Measurements from ENCODE around the gene LCORL. TPM values are rescaled to one million over a fixed set of nuclear protein-coding genes. Genes with fewer than 3 reads are reported as not detected.
A peak's percentile ranks its signal among the peaks of the same experiment; 100 is the strongest.

LCORL gene
- total and polyA plus RNA-seq, 2 experiments from 2014 or later, result 21.0 to 28.7 TPM

DNA sequence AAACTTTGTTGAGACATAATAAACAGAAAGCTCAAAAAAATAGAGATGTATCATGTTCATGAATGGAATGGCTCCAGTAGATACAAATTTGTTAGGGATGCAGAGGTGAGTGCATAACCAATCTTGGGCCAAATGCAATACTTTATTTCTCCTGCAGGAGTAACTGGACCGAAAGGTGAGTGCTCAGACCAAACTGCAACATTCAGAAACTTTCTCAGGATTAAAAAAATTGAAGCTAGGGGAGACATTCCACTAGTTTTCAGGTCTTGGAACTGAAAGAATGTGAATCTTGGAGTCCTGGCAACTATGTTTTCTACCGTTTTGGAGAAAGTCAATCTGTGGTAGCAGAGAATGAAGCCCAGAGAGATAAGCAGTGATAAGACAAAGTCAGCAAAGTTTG, 21.2 kb upstream of the LCORL start:
- Histone ChIP-seq H2AFZ (no peak overlapping the region), H3F3A (replicated peaks; ENCODE audit: low read depth) (no peaks in the 10 kb centered on the region), H3K4me1 (ENCODE audit: insufficient read depth) (no peaks in the 10 kb centered on the region), H3K36me3 (ENCODE audit: insufficient read depth) (no peaks in the 10 kb centered on the region), H3K4me3 (no peak overlapping the region), H3K4me2 (no peak overlapping the region), H3K27me3 (ENCODE audit: insufficient read depth) (no peaks in the 10 kb centered on the region), H3K9me2 (ENCODE audit: insufficient read depth) (no peaks in the 10 kb centered on the region), H4K20me1 (replicated peaks; ENCODE audit: insufficient read depth) (no peaks in the 10 kb centered on the region), H3K27ac (ENCODE audit: low read depth) (no peak overlapping the region), H3K79me2 (replicated peaks; ENCODE audit: insufficient read depth) (no peaks in the 10 kb centered on the region)
- Mint-ChIP-seq H3K9me3 (no peaks in the 10 kb centered on the region), H3K4me3 (no peak overlapping the region), H3K27ac (no peak overlapping the region), H3K4me1 (no peaks in the 10 kb centered on the region), H3K36me3 (ENCODE audit: low read depth) (no peaks in the 10 kb centered on the region), H3K27me3 (ENCODE audit: insufficient read depth, low read depth, poor library complexity) (no peaks in the 10 kb centered on the region)
- TF ChIP-seq EZH2phosphoT487 (IDR thresholded peaks at IDR 0.05; ENCODE audit: unreplicated experiment), result no peak
- no peak for TF ChIP-seq EZH2 (IDR thresholded peaks at IDR 0.05; ENCODE audit: low read depth, unreplicated experiment)
- TF ChIP-seq, protein P1, sequence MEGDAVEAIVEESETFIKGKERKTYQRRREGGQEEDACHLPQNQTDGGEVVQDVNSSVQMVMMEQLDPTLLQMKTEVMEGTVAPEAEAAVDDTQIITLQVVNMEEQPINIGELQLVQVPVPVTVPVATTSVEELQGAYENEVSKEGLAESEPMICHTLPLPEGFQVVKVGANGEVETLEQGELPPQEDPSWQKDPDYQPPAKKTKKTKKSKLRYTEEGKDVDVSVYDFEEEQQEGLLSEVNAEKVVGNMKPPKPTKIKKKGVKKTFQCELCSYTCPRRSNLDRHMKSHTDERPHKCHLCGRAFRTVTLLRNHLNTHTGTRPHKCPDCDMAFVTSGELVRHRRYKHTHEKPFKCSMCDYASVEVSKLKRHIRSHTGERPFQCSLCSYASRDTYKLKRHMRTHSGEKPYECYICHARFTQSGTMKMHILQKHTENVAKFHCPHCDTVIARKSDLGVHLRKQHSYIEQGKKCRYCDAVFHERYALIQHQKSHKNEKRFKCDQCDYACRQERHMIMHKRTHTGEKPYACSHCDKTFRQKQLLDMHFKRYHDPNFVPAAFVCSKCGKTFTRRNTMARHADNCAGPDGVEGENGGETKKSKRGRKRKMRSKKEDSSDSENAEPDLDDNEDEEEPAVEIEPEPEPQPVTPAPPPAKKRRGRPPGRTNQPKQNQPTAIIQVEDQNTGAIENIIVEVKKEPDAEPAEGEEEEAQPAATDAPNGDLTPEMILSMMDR (conservative IDR thresholded peaks at IDR 0.05; ENCODE audit: low read depth in 2 of 2), result peak in 1 of 2 experiments; percentile 51; a peak in 3 of 4 replicates
- no peak for TF ChIP-seq JUNB (IDR thresholded peaks at IDR 0.05; ENCODE audit: unreplicated experiment)
- TF ChIP-seq, protein P2, sequence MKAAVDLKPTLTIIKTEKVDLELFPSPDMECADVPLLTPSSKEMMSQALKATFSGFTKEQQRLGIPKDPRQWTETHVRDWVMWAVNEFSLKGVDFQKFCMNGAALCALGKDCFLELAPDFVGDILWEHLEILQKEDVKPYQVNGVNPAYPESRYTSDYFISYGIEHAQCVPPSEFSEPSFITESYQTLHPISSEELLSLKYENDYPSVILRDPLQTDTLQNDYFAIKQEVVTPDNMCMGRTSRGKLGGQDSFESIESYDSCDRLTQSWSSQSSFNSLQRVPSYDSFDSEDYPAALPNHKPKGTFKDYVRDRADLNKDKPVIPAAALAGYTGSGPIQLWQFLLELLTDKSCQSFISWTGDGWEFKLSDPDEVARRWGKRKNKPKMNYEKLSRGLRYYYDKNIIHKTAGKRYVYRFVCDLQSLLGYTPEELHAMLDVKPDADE (IDR thresholded peaks at IDR 0.05), result no peak
- TF ChIP-seq, protein P3, sequence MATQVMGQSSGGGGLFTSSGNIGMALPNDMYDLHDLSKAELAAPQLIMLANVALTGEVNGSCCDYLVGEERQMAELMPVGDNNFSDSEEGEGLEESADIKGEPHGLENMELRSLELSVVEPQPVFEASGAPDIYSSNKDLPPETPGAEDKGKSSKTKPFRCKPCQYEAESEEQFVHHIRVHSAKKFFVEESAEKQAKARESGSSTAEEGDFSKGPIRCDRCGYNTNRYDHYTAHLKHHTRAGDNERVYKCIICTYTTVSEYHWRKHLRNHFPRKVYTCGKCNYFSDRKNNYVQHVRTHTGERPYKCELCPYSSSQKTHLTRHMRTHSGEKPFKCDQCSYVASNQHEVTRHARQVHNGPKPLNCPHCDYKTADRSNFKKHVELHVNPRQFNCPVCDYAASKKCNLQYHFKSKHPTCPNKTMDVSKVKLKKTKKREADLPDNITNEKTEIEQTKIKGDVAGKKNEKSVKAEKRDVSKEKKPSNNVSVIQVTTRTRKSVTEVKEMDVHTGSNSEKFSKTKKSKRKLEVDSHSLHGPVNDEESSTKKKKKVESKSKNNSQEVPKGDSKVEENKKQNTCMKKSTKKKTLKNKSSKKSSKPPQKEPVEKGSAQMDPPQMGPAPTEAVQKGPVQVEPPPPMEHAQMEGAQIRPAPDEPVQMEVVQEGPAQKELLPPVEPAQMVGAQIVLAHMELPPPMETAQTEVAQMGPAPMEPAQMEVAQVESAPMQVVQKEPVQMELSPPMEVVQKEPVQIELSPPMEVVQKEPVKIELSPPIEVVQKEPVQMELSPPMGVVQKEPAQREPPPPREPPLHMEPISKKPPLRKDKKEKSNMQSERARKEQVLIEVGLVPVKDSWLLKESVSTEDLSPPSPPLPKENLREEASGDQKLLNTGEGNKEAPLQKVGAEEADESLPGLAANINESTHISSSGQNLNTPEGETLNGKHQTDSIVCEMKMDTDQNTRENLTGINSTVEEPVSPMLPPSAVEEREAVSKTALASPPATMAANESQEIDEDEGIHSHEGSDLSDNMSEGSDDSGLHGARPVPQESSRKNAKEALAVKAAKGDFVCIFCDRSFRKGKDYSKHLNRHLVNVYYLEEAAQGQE (IDR thresholded peaks at IDR 0.05; ENCODE audit: unreplicated experiment), result no peak
- DNase-seq (ENCODE audit: low spot score) (peak; percentile 50), ATAC-seq (peak; percentile 48; the same call in 1 of the 3 replicates)

DNA sequence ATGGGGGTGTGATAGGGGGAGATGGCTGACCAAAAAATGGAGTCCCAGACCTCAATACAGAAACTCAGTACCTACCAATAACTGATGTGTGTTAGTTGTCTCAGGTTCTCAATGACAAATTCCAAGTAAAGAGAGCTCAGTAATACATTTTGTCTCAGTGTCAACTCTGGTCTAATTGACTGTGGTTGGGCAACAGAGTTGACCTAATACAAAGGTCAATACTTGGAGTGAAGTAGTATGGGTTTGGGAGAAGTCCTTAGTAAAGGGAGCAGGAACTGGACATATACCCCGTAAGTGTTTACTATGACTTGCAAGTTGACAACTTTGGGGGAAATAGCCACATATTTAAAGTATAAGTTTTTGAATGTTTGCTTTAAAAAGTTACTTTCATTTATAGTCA, 20.5 kb upstream of the LCORL start:
- H3K27ac ChIP-seq (ENCODE audit: low read depth), result no peak overlapping the region
- H3K36me3 ChIP-seq (ENCODE audit: insufficient read depth), result no peaks in the 10 kb centered on the region
- no peaks in the 10 kb centered on the region for H3K27me3 Mint-ChIP-seq (ENCODE audit: insufficient read depth, low read depth, poor library complexity)
- H2AFZ ChIP-seq, result no peak overlapping the region
- no peak overlapping the region for H3K4me3 Mint-ChIP-seq
- no peaks in the 10 kb centered on the region for H3K4me1 Mint-ChIP-seq
- H3K4me1 ChIP-seq (ENCODE audit: insufficient read depth), result no peaks in the 10 kb centered on the region
- DNase-seq (ENCODE audit: low spot score) (no peak), ATAC-seq (no peak)
- no peaks in the 10 kb centered on the region for H4K20me1 ChIP-seq (replicated peaks; ENCODE audit: insufficient read depth)
- H3K9me3 Mint-ChIP-seq, result no peaks in the 10 kb centered on the region
- H3K27me3 ChIP-seq (ENCODE audit: insufficient read depth), result no peaks in the 10 kb centered on the region
- no peaks in the 10 kb centered on the region for H3K9me2 ChIP-seq (ENCODE audit: insufficient read depth)
- H3K4me2 ChIP-seq, result no peak overlapping the region
- H3K36me3 Mint-ChIP-seq (ENCODE audit: low read depth), result no peaks in the 10 kb centered on the region
- H3F3A ChIP-seq (replicated peaks; ENCODE audit: low read depth), result no peaks in the 10 kb centered on the region
- no peak overlapping the region for H3K4me3 ChIP-seq
- H3K27ac Mint-ChIP-seq, result no peak overlapping the region
- no peaks in the 10 kb centered on the region for H3K79me2 ChIP-seq (replicated peaks; ENCODE audit: insufficient read depth)
- TF ChIP-seq STAT1 (IDR thresholded peaks at IDR 0.05; ENCODE audit: unreplicated experiment), result no peak
- TF ChIP-seq, protein P4, sequence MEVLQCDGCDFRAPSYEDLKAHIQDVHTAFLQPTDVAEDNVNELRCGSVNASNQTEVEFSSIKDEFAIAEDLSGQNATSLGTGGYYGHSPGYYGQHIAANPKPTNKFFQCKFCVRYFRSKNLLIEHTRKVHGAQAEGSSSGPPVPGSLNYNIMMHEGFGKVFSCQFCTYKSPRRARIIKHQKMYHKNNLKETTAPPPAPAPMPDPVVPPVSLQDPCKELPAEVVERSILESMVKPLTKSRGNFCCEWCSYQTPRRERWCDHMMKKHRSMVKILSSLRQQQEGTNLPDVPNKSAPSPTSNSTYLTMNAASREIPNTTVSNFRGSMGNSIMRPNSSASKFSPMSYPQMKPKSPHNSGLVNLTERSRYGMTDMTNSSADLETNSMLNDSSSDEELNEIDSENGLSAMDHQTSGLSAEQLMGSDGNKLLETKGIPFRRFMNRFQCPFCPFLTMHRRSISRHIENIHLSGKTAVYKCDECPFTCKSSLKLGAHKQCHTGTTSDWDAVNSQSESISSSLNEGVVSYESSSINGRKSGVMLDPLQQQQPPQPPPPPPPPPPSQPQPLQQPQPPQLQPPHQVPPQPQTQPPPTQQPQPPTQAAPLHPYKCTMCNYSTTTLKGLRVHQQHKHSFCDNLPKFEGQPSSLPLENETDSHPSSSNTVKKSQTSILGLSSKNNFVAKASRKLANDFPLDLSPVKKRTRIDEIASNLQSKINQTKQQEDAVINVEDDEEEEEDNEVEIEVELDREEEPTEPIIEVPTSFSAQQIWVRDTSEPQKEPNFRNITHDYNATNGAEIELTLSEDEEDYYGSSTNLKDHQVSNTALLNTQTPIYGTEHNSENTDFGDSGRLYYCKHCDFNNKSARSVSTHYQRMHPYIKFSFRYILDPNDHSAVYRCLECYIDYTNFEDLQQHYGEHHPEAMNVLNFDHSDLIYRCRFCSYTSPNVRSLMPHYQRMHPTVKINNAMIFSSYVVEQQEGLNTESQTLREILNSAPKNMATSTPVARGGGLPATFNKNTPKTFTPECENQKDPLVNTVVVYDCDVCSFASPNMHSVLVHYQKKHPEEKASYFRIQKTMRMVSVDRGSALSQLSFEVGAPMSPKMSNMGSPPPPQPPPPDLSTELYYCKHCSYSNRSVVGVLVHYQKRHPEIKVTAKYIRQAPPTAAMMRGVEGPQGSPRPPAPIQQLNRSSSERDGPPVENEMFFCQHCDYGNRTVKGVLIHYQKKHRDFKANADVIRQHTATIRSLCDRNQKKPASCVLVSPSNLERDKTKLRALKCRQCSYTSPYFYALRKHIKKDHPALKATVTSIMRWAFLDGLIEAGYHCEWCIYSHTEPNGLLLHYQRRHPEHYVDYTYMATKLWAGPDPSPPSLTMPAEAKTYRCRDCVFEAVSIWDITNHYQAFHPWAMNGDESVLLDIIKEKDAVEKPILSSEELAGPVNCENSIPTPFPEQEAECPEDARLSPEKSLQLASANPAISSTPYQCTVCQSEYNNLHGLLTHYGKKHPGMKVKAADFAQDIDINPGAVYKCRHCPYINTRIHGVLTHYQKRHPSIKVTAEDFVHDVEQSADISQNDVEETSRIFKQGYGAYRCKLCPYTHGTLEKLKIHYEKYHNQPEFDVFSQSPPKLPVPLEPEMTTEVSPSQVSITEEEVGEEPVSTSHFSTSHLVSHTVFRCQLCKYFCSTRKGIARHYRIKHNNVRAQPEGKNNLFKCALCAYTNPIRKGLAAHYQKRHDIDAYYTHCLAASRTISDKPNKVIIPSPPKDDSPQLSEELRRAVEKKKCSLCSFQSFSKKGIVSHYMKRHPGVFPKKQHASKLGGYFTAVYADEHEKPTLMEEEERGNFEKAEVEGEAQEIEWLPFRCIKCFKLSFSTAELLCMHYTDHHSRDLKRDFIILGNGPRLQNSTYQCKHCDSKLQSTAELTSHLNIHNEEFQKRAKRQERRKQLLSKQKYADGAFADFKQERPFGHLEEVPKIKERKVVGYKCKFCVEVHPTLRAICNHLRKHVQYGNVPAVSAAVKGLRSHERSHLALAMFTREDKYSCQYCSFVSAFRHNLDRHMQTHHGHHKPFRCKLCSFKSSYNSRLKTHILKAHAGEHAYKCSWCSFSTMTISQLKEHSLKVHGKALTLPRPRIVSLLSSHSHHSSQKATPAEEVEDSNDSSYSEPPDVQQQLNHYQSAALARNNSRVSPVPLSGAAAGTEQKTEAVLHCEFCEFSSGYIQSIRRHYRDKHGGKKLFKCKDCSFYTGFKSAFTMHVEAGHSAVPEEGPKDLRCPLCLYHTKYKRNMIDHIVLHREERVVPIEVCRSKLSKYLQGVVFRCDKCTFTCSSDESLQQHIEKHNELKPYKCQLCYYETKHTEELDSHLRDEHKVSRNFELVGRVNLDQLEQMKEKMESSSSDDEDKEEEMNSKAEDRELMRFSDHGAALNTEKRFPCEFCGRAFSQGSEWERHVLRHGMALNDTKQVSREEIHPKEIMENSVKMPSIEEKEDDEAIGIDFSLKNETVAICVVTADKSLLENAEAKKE (CRISPR knock-in tag; IDR thresholded peaks at IDR 0.05), result no peak
